ENCODE data around the gene PRR15L. TPM values are rescaled to one million over a fixed set of nuclear protein-coding genes. Genes with fewer than 3 reads are reported as not detected.

Gene PRR15L
- polyA plus RNA-seq, 3 donors = not detected

GRCh38 chr17:48004983-48005382 is 47.3 kb upstream of the PRR15L start:
- no CpG with 5 or more reads among the region's 3 CpGs for WGBS (ENCODE audit: insufficient coverage)
- no peaks in the 10 kb centered on the region for H3K27me3 ChIP-seq (ENCODE audit: control insufficient read depth in 2 of 2, insufficient read depth in 2 of 2, low read length in 2 of 2)
- H3K27me3 Mint-ChIP-seq (ENCODE audit: low read depth in 3 of 3) = peaks cover 0 to 4% (median 2%) of the 10 kb centered on the region in 3 donors

GRCh38 chr17:48003417-48004151 is 45.9 kb upstream of the PRR15L start:
- no peaks in the 10 kb centered on the region for H3K79me2 ChIP-seq (ENCODE audit: insufficient read depth, low read length)
- H3K27ac ChIP-seq (ENCODE audit: low read depth in 1 of 2, low read length in 2 of 2) = peak overlapping the region; percentile 91 to 94
- peaks cover 70 to 89% of the 10 kb centered on the region in 2 donors for H3K4me1 ChIP-seq (ENCODE audit: control insufficient read depth in 1 of 2, insufficient read depth in 2 of 2, low read length in 2 of 2)
- Mint-ChIP-seq H3K36me3 (peaks cover 0 to 3% of the 10 kb centered on the region in 2 donors), H3K4me1 (peaks cover 76% of the 10 kb centered on the region), H3K9me3 (peaks cover 0 to 2% (median 0%) of the 10 kb centered on the region in 7 donors), H3K27ac (peak overlapping the region; percentile 94 to 97 (median 96)), H3K4me3 (peak overlapping the region in 1 of 2 donors; percentile 74), H3K27me3 (ENCODE audit: low read depth in 3 of 3) (peaks cover 0 to 4% (median 1%) of the 10 kb centered on the region in 3 donors)
- WGBS (ENCODE audit: insufficient coverage) = 79% methylated on average over 11 of the region's 17 CpGs
- H3K27me3 ChIP-seq (ENCODE audit: control insufficient read depth in 2 of 2, insufficient read depth in 2 of 2, low read length in 2 of 2) = no peaks in the 10 kb centered on the region
- no peak for TF ChIP-seq CTCF (IDR thresholded peaks at IDR 0.05)
- H3K9ac ChIP-seq (ENCODE audit: insufficient read depth, low read length, poor library complexity, severe bottlenecking) = peak overlapping the region; percentile 28
- peak overlapping the region; percentile 71 for H3K4me2 ChIP-seq (replicated peaks; ENCODE audit: extremely low read depth, low read length, poor library complexity, severe bottlenecking)
- no peak overlapping the region for H2AFZ ChIP-seq (ENCODE audit: insufficient read depth, low read depth, low read length, poor library complexity, severe bottlenecking)
- no peaks in the 10 kb centered on the region for H4K20me1 ChIP-seq (ENCODE audit: insufficient read depth, low read length)
- peak overlapping the region in 1 of 3 experiments; percentile 58 for H3K4me3 ChIP-seq (replicated peaks in 1 of 3; ENCODE audit: low read depth in 2 of 3, low read length in 3 of 3)
- H3K9me3 ChIP-seq (replicated peaks in 1 of 2; ENCODE audit: control insufficient read depth in 1 of 2, insufficient read depth in 1 of 2, low read length in 2 of 2) = no peaks in the 10 kb centered on the region
- no peaks in the 10 kb centered on the region for H3K36me3 ChIP-seq (replicated peaks in 1 of 2; ENCODE audit: control insufficient read depth in 1 of 2, insufficient read depth in 2 of 2, low read length in 2 of 2)
- peak in 1 of 3 donors; percentile 21 for DNase-seq
- intact Hi-C loops (cut with micrococcal nuclease) = no loop called here

More at GRCh38 chr17:48004983-48005382, 47.3 kb upstream of the PRR15L start:
- H3K36me3 Mint-ChIP-seq = peaks cover 0 to 3% of the 10 kb centered on the region in 2 donors
- no peak overlapping the region for H3K9ac ChIP-seq (ENCODE audit: insufficient read depth, low read length, poor library complexity, severe bottlenecking)
- H3K27ac Mint-ChIP-seq = peak overlapping the region in 1 of 7 donors; percentile 50
- no peaks in the 10 kb centered on the region for H3K79me2 ChIP-seq (ENCODE audit: insufficient read depth, low read length)
- intact Hi-C loops (cut with micrococcal nuclease) = no loop called here
- H3K4me3 ChIP-seq (replicated peaks in 1 of 3; ENCODE audit: low read depth in 2 of 3, low read length in 3 of 3) = no peak overlapping the region
- no peak overlapping the region for H3K27ac ChIP-seq (ENCODE audit: low read depth in 1 of 2, low read length in 2 of 2)
- DNase-seq = no peak
- H4K20me1 ChIP-seq (ENCODE audit: insufficient read depth, low read length) = no peaks in the 10 kb centered on the region
- H3K4me1 Mint-ChIP-seq = peaks cover 69% of the 10 kb centered on the region
- H3K4me2 ChIP-seq (replicated peaks; ENCODE audit: extremely low read depth, low read length, poor library complexity, severe bottlenecking) = no peak overlapping the region
- H3K4me3 Mint-ChIP-seq = no peak overlapping the region
- H3K9me3 ChIP-seq (replicated peaks in 1 of 2; ENCODE audit: control insufficient read depth in 1 of 2, insufficient read depth in 1 of 2, low read length in 2 of 2) = no peaks in the 10 kb centered on the region
- H3K4me1 ChIP-seq (ENCODE audit: control insufficient read depth in 1 of 2, insufficient read depth in 2 of 2, low read length in 2 of 2) = peaks cover 63 to 82% of the 10 kb centered on the region in 2 donors
- no peak overlapping the region for H2AFZ ChIP-seq (ENCODE audit: insufficient read depth, low read depth, low read length, poor library complexity, severe bottlenecking)
- H3K9me3 Mint-ChIP-seq = peaks cover 0 to 2% (median 0%) of the 10 kb centered on the region in 7 donors
- H3K36me3 ChIP-seq (replicated peaks in 1 of 2; ENCODE audit: control insufficient read depth in 1 of 2, insufficient read depth in 2 of 2, low read length in 2 of 2) = no peaks in the 10 kb centered on the region
- no peak for TF ChIP-seq CTCF (IDR thresholded peaks at IDR 0.05)
